ACC112 (cell line): Measurements from ENCODE around the gene FKBP5.
"Not testable (repeated sequence)": the region's sequence is repeated elsewhere in the genome, so short reads cannot be mapped to it uniquely, and the experiment has no call there.

ENCODE experiments used
- H2AFZ ChIP-seq: fragments of 200-600 bp; sonication (generic); one replicate; pipeline ENCODE4 v1.6.0; 2017; ENCODE audit warnings: antibody characterized with exemption, low read length; ENCODE audit not compliant: unreplicated experiment
- H3K27ac ChIP-seq: fragments of 200-600 bp; sonication (generic); 2 replicates; pipeline ENCODE4 v1.5.1; 2014; ENCODE audit warnings: low read depth, mild to moderate bottlenecking, antibody characterized with exemption, low read length, moderate library complexity
- H3K27me3 ChIP-seq: fragments of 200-600 bp; sonication (generic); 2 replicates; pipeline ENCODE4 v1.6.1; 2014; ENCODE audit warnings: mild to moderate bottlenecking, antibody characterized with exemption, low read length, moderate library complexity, mixed read lengths; ENCODE audit not compliant: insufficient read depth
- H3K36me3 ChIP-seq: fragments of 200-600 bp; sonication (generic); 2 replicates; pipeline ENCODE4 v1.6.1; 2016; ENCODE audit warnings: mild to moderate bottlenecking, antibody characterized with exemption, low read length, moderate library complexity, mixed read lengths; ENCODE audit not compliant: insufficient read depth
- H3K4me1 ChIP-seq: fragments of 200-600 bp; sonication (generic); one replicate; pipeline ENCODE4 v1.6.1; 2016; ENCODE audit warnings: low read length, mixed read lengths; ENCODE audit not compliant: insufficient read depth, unreplicated experiment, control insufficient read depth
- H3K4me3 ChIP-seq: fragments of 200-600 bp; sonication (generic); 2 replicates; pipeline ENCODE4 v1.5.1; 2014; ENCODE audit warnings: mild to moderate bottlenecking, low read depth, low read length
- H3K79me2 ChIP-seq: fragments of 200-600 bp; sonication (generic); one replicate; pipeline ENCODE4 v1.6.0; 2016; ENCODE audit warnings: low read length; ENCODE audit not compliant: control insufficient read depth, unreplicated experiment, insufficient read depth

The FKBP5 gene

GRCh38 chr6:35544769-35545361 is 143.8 kb downstream of the FKBP5 start:
- H3K4me1 ChIP-seq, result no peaks in the 10 kb centered on the region
- no peak overlapping the region for H3K27ac ChIP-seq
- no peak overlapping the region for H2AFZ ChIP-seq

GRCh38 chr6:35543459-35544193 is 145.1 kb downstream of the FKBP5 start:
- Histone ChIP-seq H3K36me3 (no peaks in the 10 kb centered on the region), H2AFZ (no peak overlapping the region), H3K4me3 (no peak overlapping the region), H3K27ac (no peak overlapping the region), H3K4me1 (no peaks in the 10 kb centered on the region), H3K79me2 (no peaks in the 10 kb centered on the region), H3K27me3 (peaks cover 23% of the 10 kb centered on the region; the same call in 1 of the 2 replicates)

More at GRCh38 chr6:35544769-35545361, 143.8 kb downstream of the FKBP5 start:
- Histone ChIP-seq H3K4me3 (no peak overlapping the region), H3K79me2 (no peaks in the 10 kb centered on the region), H3K27me3 (peaks cover 25% of the 10 kb centered on the region; the same call in 1 of the 2 replicates), H3K36me3 (no peaks in the 10 kb centered on the region)

GRCh38 chr6:35541836-35542235 is 146.9 kb downstream of the FKBP5 start:
- Histone ChIP-seq H3K4me3 (no peak overlapping the region), H3K4me1 (no peaks in the 10 kb centered on the region), H3K36me3 (no peaks in the 10 kb centered on the region), H3K79me2 (no peaks in the 10 kb centered on the region), H3K27ac (no peak overlapping the region), H2AFZ (no peak overlapping the region), H3K27me3 (peaks cover 16% of the 10 kb centered on the region; the same call in 1 of the 2 replicates)

DNA sequence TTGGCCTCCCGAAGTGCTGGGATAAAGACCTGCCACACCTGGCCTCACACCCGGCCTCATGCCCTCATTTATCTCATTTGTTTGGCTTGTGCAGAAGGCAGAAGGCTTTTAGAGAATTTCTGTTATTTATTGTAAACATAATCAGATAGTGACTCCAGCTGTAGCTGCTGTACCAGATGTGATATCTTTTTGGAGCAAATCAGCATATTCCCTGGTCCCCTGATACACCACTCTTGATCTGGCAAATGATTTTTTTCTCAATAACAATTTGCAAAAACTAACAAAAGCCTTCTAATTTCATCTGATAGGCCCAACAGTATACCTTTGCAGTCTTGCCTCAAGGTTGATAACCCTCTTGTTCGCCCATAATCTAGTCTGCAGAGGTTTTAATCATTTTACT is 149.5 kb downstream of the FKBP5 start:
- H3K27ac ChIP-seq, result no peak overlapping the region
- H3K4me3 ChIP-seq, result no peak overlapping the region
- H2AFZ ChIP-seq, result no peak overlapping the region
- peaks cover 5% of the 10 kb centered on the region; the same call in 1 of the 2 replicates for H3K27me3 ChIP-seq
- H3K36me3 ChIP-seq, result no peaks in the 10 kb centered on the region
- H3K79me2 ChIP-seq, result no peaks in the 10 kb centered on the region
- no peaks in the 10 kb centered on the region for H3K4me1 ChIP-seq

DNA sequence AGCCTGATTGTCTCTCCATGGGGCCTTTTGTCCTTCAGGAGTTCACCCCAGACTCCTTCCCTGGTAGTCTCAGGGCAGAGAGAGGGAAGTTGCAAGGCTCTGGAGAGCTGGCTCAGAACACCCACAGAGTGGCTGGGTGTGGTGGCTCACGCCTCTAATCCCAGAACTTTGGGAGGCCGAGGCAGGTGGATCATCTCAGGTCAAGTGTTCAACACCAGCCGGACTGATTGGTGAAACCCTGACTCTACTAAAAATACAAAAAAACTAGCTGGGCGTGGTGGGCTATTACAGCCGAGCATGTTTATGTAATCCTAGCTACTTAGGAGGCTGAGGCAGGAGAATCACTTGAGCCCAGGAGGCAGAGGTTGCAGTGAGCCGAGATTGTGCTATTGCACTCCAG is 152.9 kb downstream of the FKBP5 start:
- not testable (repeated sequence) for H3K4me1 ChIP-seq, H3K36me3 ChIP-seq, H3K27ac ChIP-seq, H3K4me3 ChIP-seq, H2AFZ ChIP-seq, H3K27me3 ChIP-seq, H3K79me2 ChIP-seq

DNA sequence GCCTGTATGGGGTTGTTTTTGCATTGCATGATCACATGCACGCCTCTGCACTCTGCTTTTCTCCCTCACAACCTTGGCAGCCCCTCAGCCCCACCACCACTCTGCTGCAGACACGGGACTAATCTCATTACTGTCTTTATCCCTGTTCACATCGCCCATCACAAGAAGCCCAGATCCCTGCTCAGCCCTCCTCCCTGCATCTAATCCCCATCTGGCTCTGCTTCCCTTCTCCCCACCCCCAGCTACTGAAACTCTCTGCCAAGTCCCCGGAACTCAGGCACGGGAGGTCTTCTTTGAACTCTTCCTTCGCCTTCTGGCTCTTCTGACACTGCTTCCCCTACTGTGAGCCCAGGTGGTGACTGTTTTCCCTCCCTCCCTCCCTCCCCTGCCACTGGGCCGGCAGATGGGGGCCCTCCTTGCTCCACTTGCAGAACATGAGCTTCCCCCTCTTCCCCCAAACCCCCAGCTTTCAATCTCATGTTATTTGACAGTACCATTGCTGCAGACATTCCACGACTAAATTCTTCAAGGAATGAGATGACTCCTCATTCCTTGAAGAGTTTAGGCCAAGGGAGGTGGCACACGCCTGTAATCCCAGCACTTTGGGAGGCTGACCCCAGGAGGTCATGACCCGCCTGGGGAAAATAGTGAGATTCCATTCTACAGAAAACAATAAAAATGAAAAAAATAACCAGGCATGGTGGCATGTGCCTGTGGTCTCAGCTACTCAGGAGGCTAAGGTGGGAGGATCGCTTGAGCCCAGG is 154.1 kb downstream of the FKBP5 start:
- H2AFZ ChIP-seq, result no peak overlapping the region
- H3K36me3 ChIP-seq, result no peaks in the 10 kb centered on the region
- H3K27ac ChIP-seq, result no peak overlapping the region
- no peaks in the 10 kb centered on the region for H3K79me2 ChIP-seq
- no peak overlapping the region for H3K4me3 ChIP-seq
- peaks cover 4% of the 10 kb centered on the region; the same call in 1 of the 2 replicates for H3K27me3 ChIP-seq
- no peaks in the 10 kb centered on the region for H3K4me1 ChIP-seq

- Histone ChIP-seq H3K79me2 (no peaks in the 10 kb centered on the region), H3K4me1 (no peaks in the 10 kb centered on the region), H3K27me3 (peaks cover 4% of the 10 kb centered on the region; the same call in 1 of the 2 replicates), H3K4me3 (no peak overlapping the region), H2AFZ (no peak overlapping the region), H3K36me3 (no peaks in the 10 kb centered on the region), H3K27ac (no peak overlapping the region)
Measured at GRCh38 chr6:35533981-35534380, 154.7 kb downstream of the FKBP5 start.

- Histone ChIP-seq H3K4me1 (no peaks in the 10 kb centered on the region), H3K27me3 (peaks cover 4% of the 10 kb centered on the region; the same call in 1 of the 2 replicates), H2AFZ (no peak overlapping the region), H3K4me3 (no peak overlapping the region), H3K27ac (no peak overlapping the region), H3K79me2 (no peaks in the 10 kb centered on the region), H3K36me3 (no peaks in the 10 kb centered on the region)
Measured at GRCh38 chr6:35532126-35532525, 156.6 kb downstream of the FKBP5 start.

GRCh38 chr6:35524380-35525020 is 164.2 kb downstream of the FKBP5 start:
- Histone ChIP-seq H3K27ac (no peak overlapping the region), H3K27me3 (no peaks in the 10 kb centered on the region), H3K79me2 (no peaks in the 10 kb centered on the region), H3K4me3 (no peak overlapping the region), H3K4me1 (no peaks in the 10 kb centered on the region), H3K36me3 (no peaks in the 10 kb centered on the region), H2AFZ (no peak overlapping the region)
